ENCODE results near the gene POP4. TPM values are rescaled to one million over a fixed set of nuclear protein-coding genes. Genes with fewer than 3 reads are reported as not detected.

POP4 gene
- total RNA-seq, 1 donor from 2014 or later: 26.8 TPM

- no peaks in the 10 kb centered on the region for H3K4me1 ChIP-seq
- intact Hi-C loops (cut with DNase I): no loop called here
- H3K36me3 ChIP-seq: no peaks in the 10 kb centered on the region
- no peak overlapping the region for H3K27ac ChIP-seq
- no peaks in the 10 kb centered on the region for H3K27me3 ChIP-seq
- no peaks in the 10 kb centered on the region for H3K9me3 ChIP-seq
- DNase-seq (ENCODE audit: low spot score in 2 of 2): peak in 1 of 2 donors; percentile 27
- H3K4me3 ChIP-seq: no peak overlapping the region
- TF ChIP-seq, protein P1, sequence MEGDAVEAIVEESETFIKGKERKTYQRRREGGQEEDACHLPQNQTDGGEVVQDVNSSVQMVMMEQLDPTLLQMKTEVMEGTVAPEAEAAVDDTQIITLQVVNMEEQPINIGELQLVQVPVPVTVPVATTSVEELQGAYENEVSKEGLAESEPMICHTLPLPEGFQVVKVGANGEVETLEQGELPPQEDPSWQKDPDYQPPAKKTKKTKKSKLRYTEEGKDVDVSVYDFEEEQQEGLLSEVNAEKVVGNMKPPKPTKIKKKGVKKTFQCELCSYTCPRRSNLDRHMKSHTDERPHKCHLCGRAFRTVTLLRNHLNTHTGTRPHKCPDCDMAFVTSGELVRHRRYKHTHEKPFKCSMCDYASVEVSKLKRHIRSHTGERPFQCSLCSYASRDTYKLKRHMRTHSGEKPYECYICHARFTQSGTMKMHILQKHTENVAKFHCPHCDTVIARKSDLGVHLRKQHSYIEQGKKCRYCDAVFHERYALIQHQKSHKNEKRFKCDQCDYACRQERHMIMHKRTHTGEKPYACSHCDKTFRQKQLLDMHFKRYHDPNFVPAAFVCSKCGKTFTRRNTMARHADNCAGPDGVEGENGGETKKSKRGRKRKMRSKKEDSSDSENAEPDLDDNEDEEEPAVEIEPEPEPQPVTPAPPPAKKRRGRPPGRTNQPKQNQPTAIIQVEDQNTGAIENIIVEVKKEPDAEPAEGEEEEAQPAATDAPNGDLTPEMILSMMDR (IDR thresholded peaks at IDR 0.05): no peak
These were observed 9.9 kb upstream of the POP4 start for GRCh38 chr19:29596080-29596727.

DNA sequence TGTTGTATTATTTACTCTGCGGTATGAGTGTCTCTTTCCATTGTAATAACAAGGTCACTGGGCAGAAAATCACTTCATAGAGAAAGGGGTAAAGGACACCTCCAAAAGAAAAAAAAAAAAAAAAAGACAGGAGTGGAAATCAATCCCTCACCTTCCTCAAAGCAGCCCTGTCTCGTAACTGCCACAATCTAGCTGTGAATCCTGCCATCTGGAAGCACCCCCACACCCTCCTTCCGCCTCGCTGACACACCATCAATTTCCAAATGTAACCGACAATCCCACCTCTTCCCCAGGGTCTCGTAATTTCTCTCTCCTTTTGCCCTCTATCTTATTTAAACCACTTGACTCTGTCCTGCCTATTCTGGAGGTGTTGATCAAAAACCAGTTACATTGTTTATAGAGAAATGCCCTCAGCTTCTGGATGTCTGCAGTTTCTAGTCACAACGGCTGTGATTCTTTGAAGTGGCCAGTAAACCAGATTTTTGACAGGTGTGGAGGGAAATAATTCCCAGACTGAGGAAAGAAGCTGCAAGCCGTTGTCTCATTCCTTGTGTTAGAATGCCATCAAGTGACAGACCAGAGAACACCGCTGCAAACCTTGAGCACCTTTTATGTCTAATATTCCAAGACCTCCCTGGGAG lies 9.1 kb upstream of the POP4 start:
- Histone ChIP-seq H3K4me1 (no peaks in the 10 kb centered on the region), H3K4me3 (no peak overlapping the region), H3K9me3 (no peaks in the 10 kb centered on the region), H3K27me3 (no peaks in the 10 kb centered on the region), H3K27ac (no peak overlapping the region), H3K36me3 (no peaks in the 10 kb centered on the region)
- DNase-seq (ENCODE audit: low spot score in 2 of 2): peak in 1 of 2 donors; percentile 42
- TF ChIP-seq, protein P1 (IDR thresholded peaks at IDR 0.05): no peak
- intact Hi-C loops (cut with DNase I): no loop called here

GRCh38 chr19:29598036-29598435 lies 8.0 kb upstream of the POP4 start:
- H3K9me3 ChIP-seq: no peaks in the 10 kb centered on the region
- intact Hi-C loops (cut with DNase I): no loop called here
- TF ChIP-seq, protein P1 (IDR thresholded peaks at IDR 0.05): no peak
- H3K27me3 ChIP-seq: no peaks in the 10 kb centered on the region
- no peaks in the 10 kb centered on the region for H3K4me1 ChIP-seq
- H3K27ac ChIP-seq: no peak overlapping the region
- H3K36me3 ChIP-seq: no peaks in the 10 kb centered on the region
- H3K4me3 ChIP-seq: no peak overlapping the region
- DNase-seq (ENCODE audit: low spot score in 2 of 2): peak in 1 of 2 donors; percentile 30

DNA sequence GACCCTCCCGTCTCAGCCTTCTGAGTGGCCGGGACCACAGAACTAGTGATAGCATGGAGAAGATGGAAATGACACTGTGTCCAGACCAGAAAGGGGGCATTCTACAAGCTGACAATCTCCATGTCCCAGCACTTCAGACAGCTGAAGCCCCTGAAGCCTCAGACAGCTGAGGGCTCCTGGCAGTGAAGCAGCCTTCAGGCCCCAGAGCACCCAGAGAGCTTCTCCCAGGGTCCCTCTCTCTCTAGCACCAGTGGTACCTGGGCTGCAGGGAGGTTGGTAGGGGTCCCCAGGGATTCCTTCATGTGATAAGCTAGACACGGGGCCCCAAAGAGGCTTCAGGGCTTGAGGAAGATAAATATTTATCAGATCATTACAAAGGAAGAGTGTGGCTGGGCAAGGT lies 7.6 kb upstream of the POP4 start:
- peak in 1 of 2 donors; percentile 40 for DNase-seq (ENCODE audit: low spot score in 2 of 2)
- H3K4me3 ChIP-seq: no peak overlapping the region
- H3K27me3 ChIP-seq: no peaks in the 10 kb centered on the region
- TF ChIP-seq, protein P1 (IDR thresholded peaks at IDR 0.05): no peak
- no peaks in the 10 kb centered on the region for H3K36me3 ChIP-seq
- H3K27ac ChIP-seq: no peak overlapping the region
- H3K9me3 ChIP-seq: no peaks in the 10 kb centered on the region
- H3K4me1 ChIP-seq: no peaks in the 10 kb centered on the region
- intact Hi-C loops (cut with DNase I): no loop called here

DNA sequence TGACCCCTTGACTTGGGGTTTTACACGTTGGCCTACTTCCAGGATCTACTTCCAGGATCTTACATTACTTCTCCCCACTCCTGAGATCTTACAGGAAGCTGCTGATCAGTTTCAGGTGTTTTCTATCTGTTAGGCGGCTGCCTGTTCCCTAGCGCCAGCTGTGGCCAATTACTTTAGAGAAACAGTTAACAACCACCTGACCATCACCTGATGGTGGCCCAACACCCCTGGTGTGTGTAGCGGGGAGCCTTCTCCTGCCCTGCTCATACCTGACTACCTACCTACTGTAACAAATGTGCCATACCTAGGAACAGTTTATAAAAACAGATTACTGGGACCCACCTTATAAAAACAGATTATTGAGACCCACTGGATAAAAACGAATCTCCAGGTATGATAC lies 2.8 kb upstream of the POP4 start:
- peaks cover 0 to 10% of the 10 kb centered on the region in 2 donors for H3K4me1 ChIP-seq
- no peak for DNase-seq (ENCODE audit: low spot score in 2 of 2)
- TF ChIP-seq, protein P1 (IDR thresholded peaks at IDR 0.05): no peak
- H3K27me3 ChIP-seq: no peaks in the 10 kb centered on the region
- no peaks in the 10 kb centered on the region for H3K9me3 ChIP-seq
- intact Hi-C loops (cut with DNase I): loop anchor here (10.0 kb wide), 1 partner anchor 389 kb away; the partner anchor contains the start of gene UQCRFS1
- H3K27ac ChIP-seq: no peak overlapping the region
- H3K36me3 ChIP-seq: no peaks in the 10 kb centered on the region
- H3K4me3 ChIP-seq: no peak overlapping the region

All from ascending aorta (tissue), 2 donors.